GM19328 (cell line): ENCODE data around the gene SF3B2.
"Not testable (repeated sequence)": the region's sequence is repeated elsewhere in the genome, so short reads cannot be mapped to it uniquely, and the experiment has no call there.

Source experiments
- ATAC-seq: cut with Tn5 transposase; IDR thresholded peaks from one replicate; pipeline ENCODE4 v1.9.1; 2021; ENCODE audit warnings: mild to moderate bottlenecking, moderate library complexity; ENCODE audit not compliant: unreplicated experiment

SF3B2 gene

GRCh38 chr11:66051766-66052663 is at the start of gene SF3B2:
TSS of gene SF3B2 (plus strand) at chr11:66052364. CDS start at chr11:66052385, 21 bp downstream.
- peak; percentile 93 for ATAC-seq

- ATAC-seq, result peak; percentile 45
Observed at GRCh38 chr11:66002648-66003225, 49.4 kb upstream of the SF3B2 start.

- ATAC-seq, result no peak
Observed at GRCh38 chr11:66003291-66003690, 48.9 kb upstream of the SF3B2 start.

- no peak for ATAC-seq
Observed at GRCh38 chr11:66004186-66004585, 48.0 kb upstream of the SF3B2 start.

GRCh38 chr11:66006134-66006890 is 45.9 kb upstream of the SF3B2 start:
- no peak for ATAC-seq

GRCh38 chr11:66006891-66007176 is 45.3 kb upstream of the SF3B2 start:
- ATAC-seq, result no peak

GRCh38 chr11:66007201-66007634 is 44.9 kb upstream of the SF3B2 start:
- ATAC-seq, result no peak

GRCh38 chr11:66008095-66008467 is 44.1 kb upstream of the SF3B2 start:
- ATAC-seq, result no peak

GRCh38 chr11:66008468-66009101 is 43.6 kb upstream of the SF3B2 start:
- ATAC-seq, result no peak

GRCh38 chr11:66010036-66010435 is 42.1 kb upstream of the SF3B2 start:
- ATAC-seq, result not testable (repeated sequence)

- no peak for ATAC-seq
Observed at GRCh38 chr11:66011239-66011784, 40.9 kb upstream of the SF3B2 start.

GRCh38 chr11:66011785-66012303 is 40.3 kb upstream of the SF3B2 start, which contains the start of gene CST6:
TSS of gene CST6 (plus strand) at chr11:66012008. CDS start at chr11:66012045, 37 bp downstream.
- no peak for ATAC-seq

GRCh38 chr11:66012371-66012945 is 39.7 kb upstream of the SF3B2 start:
- no peak for ATAC-seq

- ATAC-seq, result no peak
Observed at GRCh38 chr11:66012946-66013761, 39.0 kb upstream of the SF3B2 start.

- ATAC-seq, result no peak
Observed at GRCh38 chr11:66013762-66014100, 38.4 kb upstream of the SF3B2 start.

GRCh38 chr11:66014804-66015453 is 37.2 kb upstream of the SF3B2 start:
- no peak for ATAC-seq

- no peak for ATAC-seq
Observed at GRCh38 chr11:66015454-66015881, 36.7 kb upstream of the SF3B2 start.

GRCh38 chr11:66015936-66016792 is 36.0 kb upstream of the SF3B2 start:
- ATAC-seq, result no peak
